Activated T-helper 1 cell treated with Interleukin-2 at 50 U/mL for 16 hours (primary cell): ENCODE measurements around the gene SLC7A6OS.

Experiments used
- DNase-seq: peaks from one replicate; pipeline ENCODE4 v3.0.0-alpha.2; 2020; ENCODE audit warnings: low read depth

The SLC7A6OS gene

GRCh38 chr16:68279726-68280558 is 30.8 kb downstream of the SLC7A6OS start:
- no peak for DNase-seq

DNA sequence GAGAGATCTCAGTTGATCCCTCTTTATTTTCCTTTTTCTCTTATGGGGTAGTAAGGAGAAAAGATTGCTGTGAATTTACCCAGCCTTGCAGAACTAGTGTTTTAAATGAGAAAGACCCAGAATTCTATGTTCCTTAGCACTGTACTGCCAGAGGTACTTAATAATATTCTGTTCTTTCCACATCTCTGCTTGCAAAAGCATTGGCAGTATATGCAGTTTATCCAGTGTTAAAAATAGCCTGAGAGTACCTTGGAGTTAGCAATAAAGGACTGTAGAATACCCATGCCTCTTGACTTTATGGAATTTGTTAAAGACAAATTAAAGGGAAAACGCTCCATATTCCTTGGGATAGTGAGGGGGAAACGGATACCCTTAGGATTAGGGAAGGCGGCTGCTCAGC is 34.5 kb downstream of the SLC7A6OS start:
- DNase-seq, result no peak

GRCh38 chr16:68275611-68276191 is 35.0 kb downstream of the SLC7A6OS start:
- DNase-seq, result no peak

DNA sequence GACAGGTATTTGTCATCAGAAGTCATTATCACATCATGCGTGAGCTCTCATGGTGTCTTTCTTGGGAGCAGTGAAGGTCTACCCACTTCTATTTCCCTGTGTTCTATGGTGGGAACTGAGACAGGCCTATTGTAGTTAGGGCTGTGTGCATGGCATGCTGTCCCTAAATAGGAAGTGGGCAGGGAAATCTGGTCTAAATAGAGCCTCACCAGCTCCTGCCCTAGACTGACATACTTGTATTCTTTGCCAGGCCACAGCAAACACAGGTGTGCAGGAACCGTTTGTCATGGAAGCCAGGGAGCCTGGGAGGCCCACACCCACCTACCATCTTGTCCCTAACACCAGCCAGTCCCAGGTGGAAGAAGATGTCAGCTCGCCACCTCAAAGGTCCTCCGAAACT is 36.3 kb downstream of the SLC7A6OS start:
- no peak for DNase-seq

- DNase-seq, result no peak
Observed at GRCh38 chr16:68273896-68274295, 36.9 kb downstream of the SLC7A6OS start.

DNA sequence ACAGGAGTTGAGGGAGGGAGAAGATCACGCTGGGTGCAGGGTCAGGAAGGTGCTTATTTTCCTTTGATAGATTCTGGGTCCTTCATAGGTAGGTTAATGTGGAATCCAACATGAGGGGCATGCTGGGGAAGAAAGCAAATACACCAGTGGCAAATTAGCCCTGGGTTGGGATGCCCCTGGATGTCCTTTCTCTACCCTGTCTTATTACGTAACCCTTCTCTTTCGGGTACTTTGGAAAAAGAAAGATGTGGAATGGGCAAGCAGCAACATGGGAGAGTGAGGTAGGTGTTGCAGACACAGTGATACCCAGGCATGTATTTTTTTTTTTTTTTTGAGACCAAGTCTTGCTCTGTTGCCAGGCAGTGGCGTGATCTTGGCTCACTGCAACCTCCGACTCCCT is 37.3 kb downstream of the SLC7A6OS start:
- DNase-seq, result no peak

DNA sequence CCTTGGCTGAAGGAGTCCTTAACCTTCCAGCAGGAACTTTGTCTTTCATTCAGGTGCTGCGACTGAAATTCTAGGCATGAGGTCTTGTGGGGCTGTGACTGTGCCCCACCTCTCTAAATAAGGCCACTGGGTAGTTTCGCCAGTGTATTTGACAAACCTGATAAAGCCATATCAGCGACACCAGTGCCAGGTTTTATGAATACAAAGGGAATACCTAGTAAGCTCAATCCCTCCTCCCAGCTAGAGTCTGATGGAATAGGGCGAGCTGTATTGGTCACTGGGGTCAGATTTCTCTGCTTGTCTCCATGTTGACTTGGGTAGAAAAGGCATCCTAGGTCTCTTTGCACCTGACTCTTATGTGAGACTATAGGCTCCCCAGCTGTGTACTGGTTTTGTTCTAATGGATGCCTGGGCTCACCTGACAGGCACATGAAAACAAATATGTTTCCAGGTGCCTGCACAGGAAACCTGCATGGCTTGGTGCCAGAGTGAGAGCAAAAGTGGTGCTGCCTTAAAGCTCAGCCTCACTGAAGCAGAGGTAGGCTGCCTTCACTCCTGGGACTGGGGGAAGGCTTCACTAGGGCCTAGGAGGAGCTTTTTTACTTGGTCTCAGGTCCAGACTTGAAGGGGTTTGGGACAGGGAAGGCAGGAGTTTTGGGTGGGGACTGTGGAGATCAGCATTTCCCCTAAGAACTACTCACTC is 38.1 kb downstream of the SLC7A6OS start:
- peak; percentile 52 for DNase-seq

GRCh38 chr16:68270353-68270752 is 40.4 kb downstream of the SLC7A6OS start:
- no peak for DNase-seq

GRCh38 chr16:68269793-68270192 is 41.0 kb downstream of the SLC7A6OS start:
- no peak for DNase-seq

GRCh38 chr16:68267612-68268405 is 42.9 kb downstream of the SLC7A6OS start:
- no peak for DNase-seq

- DNase-seq, result no peak
Observed at GRCh38 chr16:68265078-68265920, 45.4 kb downstream of the SLC7A6OS start.

- peak; percentile 74 for DNase-seq
Observed at GRCh38 chr16:68264128-68265077, 46.3 kb downstream of the SLC7A6OS start, which contains the start of gene SLC7A6. TSS of gene SLC7A6 (plus strand) at chr16:68264526. CDS start at chr16:68274727, 10,201 bp downstream.

- no peak for DNase-seq
Observed at GRCh38 chr16:68263559-68264127, 47.1 kb downstream of the SLC7A6OS start.

DNA sequence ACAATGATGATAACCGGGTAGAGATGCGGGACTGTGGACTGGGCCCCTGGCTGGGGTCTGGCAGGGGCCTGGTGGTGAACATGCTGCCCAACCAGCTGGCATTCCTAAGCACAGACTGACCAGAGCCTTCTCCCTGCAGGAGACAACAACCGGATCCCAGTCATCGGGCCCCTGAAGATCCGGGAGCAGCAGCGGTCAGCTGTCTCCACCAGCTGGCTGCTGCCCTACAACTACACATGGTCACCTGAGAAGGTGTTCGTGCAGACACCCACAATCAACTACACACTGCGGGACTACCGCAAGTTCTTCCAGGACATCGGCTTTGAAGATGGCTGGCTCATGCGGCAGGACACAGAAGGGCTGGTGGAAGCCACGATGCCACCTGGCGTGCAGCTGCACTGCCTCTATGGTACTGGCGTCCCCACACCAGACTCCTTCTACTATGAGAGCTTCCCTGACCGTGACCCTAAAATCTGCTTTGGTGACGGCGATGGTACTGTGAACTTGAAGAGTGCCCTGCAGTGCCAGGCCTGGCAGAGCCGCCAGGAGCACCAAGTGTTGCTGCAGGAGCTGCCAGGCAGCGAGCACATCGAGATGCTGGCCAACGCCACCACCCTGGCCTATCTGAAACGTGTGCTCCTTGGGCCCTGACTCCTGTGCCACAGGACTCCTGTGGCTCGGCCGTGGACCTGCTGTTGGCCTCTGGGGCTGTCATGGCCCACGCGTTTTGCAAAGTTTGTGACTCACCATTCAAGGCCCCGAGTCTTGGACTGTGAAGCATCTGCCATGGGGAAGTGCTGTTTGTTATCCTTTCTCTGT is 51.5 kb downstream of the SLC7A6OS start:
- no peak for DNase-seq

- no peak for DNase-seq
Observed at GRCh38 chr16:68257906-68258800, 52.6 kb downstream of the SLC7A6OS start.

DNA sequence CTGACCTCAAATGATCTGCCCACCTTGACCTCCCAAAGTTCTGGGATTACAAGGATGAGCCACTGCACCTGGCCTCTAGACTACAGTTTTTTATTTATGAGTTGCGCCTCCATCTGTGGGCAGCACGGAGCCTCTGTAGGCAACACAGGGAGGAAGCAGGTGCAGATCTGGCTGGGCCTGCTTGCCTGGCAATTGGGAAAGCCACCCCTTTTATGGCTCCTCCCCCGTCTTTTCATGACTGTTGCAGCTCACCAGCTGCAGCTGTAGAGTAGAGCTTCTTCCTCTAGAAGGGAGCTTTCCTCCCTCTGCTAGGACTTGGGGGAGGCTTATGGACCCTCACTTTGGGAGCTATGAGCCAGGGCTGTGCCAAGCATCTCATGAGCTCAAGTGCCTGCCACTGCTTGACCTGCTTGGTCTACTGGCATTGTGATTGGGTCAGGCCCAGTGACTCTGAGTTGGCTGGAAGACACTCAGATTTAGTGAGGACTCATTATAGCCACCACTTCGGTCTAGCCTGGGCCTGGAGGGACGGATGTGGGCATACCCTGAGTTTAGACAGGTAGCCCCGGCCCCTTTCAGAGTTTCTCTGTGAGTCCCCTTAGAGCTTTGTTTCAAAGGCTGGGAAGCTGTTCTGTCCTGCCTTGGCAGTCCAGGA is 53.4 kb downstream of the SLC7A6OS start:
- no peak for DNase-seq

DNA sequence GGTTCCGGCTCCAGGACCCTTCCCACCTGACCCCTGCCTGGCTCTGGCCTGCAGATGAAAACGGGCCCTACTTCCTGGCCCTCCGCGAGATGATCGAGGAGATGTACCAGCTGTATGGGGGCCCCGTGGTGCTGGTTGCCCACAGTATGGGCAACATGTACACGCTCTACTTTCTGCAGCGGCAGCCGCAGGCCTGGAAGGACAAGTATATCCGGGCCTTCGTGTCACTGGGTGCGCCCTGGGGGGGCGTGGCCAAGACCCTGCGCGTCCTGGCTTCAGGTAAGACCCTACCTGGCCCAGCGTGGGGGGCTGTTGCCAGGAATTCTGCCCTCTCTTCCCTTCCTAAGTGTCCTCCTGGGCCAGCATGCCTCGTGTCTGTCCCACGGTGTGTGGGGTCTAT is 55.0 kb downstream of the SLC7A6OS start:
- DNase-seq, result no peak
